Measurements from ENCODE around the gene POMGNT1.
"Not testable (repeated sequence)": the region's sequence is repeated elsewhere in the genome, so short reads cannot be mapped to it uniquely, and the experiment has no call there.

Gene POMGNT1

GRCh38 chr1:46197964-46198811, at the start of gene POMGNT1:
POMGNT1 (minus strand) TSS chr1:46198434; CDS start chr1:46197821, 613 bp downstream.
- peak; percentile 48 to 75 (median 50) for DNase-seq (ENCODE audit: low read depth in 2 of 3, low spot score in 2 of 3)

- DNase-seq (ENCODE audit: low read depth in 2 of 3, low spot score in 2 of 3), result peak; percentile 80 to 89 (median 88)
These were observed 49.3 kb upstream of the POMGNT1 start, which contains the start of gene RAD54L for GRCh38 chr1:46247436-46248121. RAD54L (plus strand) TSS chr1:46247763; CDS start chr1:46248406, 643 bp downstream.

- DNase-seq (ENCODE audit: low read depth in 2 of 3, low spot score in 2 of 3), result peak in 2 of 3 experiments; percentile 46 to 54
These were observed 48.6 kb upstream of the POMGNT1 start for GRCh38 chr1:46246548-46247435.

GRCh38 chr1:46246136-46246535, 47.9 kb upstream of the POMGNT1 start:
- not testable (repeated sequence) for DNase-seq (ENCODE audit: low read depth in 2 of 3, low spot score in 2 of 3)

GRCh38 chr1:46244656-46245371, 46.6 kb upstream of the POMGNT1 start:
- no peak for DNase-seq (ENCODE audit: low read depth in 2 of 3, low spot score in 2 of 3)

GRCh38 chr1:46243831-46244230, 45.6 kb upstream of the POMGNT1 start:
- not testable (repeated sequence) for DNase-seq (ENCODE audit: low read depth in 2 of 3, low spot score in 2 of 3)

- DNase-seq (ENCODE audit: low read depth in 2 of 3, low spot score in 2 of 3), result no peak
These were observed 44.7 kb upstream of the POMGNT1 start for GRCh38 chr1:46242918-46243317.

GRCh38 chr1:46241733-46242132, 43.5 kb upstream of the POMGNT1 start:
- not testable (repeated sequence) for DNase-seq (ENCODE audit: low read depth in 2 of 3, low spot score in 2 of 3)

- DNase-seq (ENCODE audit: low read depth in 2 of 3, low spot score in 2 of 3), result not testable (repeated sequence)
These were observed 40.6 kb upstream of the POMGNT1 start for GRCh38 chr1:46238865-46239264.

GRCh38 chr1:46236882-46237281, 38.6 kb upstream of the POMGNT1 start:
- DNase-seq (ENCODE audit: low read depth in 2 of 3, low spot score in 2 of 3), result no peak

- DNase-seq (ENCODE audit: low read depth in 2 of 3, low spot score in 2 of 3), result not testable (repeated sequence)
These were observed 33.0 kb upstream of the POMGNT1 start for GRCh38 chr1:46231231-46231630.

- DNase-seq (ENCODE audit: low read depth in 2 of 3, low spot score in 2 of 3), result no peak
These were observed 26.7 kb upstream of the POMGNT1 start for GRCh38 chr1:46224966-46225365.

- DNase-seq (ENCODE audit: low read depth in 2 of 3, low spot score in 2 of 3), result peak in 1 of 3 experiments; percentile 37
These were observed 25.3 kb upstream of the POMGNT1 start for GRCh38 chr1:46223472-46223943.

GRCh38 chr1:46223055-46223454, 24.8 kb upstream of the POMGNT1 start:
- DNase-seq (ENCODE audit: low read depth in 2 of 3, low spot score in 2 of 3), result not testable (repeated sequence)

GRCh38 chr1:46221749-46222148, 23.5 kb upstream of the POMGNT1 start:
- DNase-seq (ENCODE audit: low read depth in 2 of 3, low spot score in 2 of 3), result no peak

- no peak for DNase-seq (ENCODE audit: low read depth in 2 of 3, low spot score in 2 of 3)
These were observed 22.6 kb upstream of the POMGNT1 start for GRCh38 chr1:46220808-46221207.

GRCh38 chr1:46219551-46220520, 21.6 kb upstream of the POMGNT1 start:
- DNase-seq (ENCODE audit: low read depth in 2 of 3, low spot score in 2 of 3), result no peak

GRCh38 chr1:46218443-46218842, 20.2 kb upstream of the POMGNT1 start:
- no peak for DNase-seq (ENCODE audit: low read depth in 2 of 3, low spot score in 2 of 3)

- no peak for DNase-seq (ENCODE audit: low read depth in 2 of 3, low spot score in 2 of 3)
These were observed 17.3 kb upstream of the POMGNT1 start for GRCh38 chr1:46215504-46215903.
